OCI-LY3 (cell line): ENCODE data around the gene TRABD2A.

ENCODE experiments used
- EZH2phosphoT487 ChIP-seq: fragments of 200-600 bp; shearing (Covaris generic); IDR thresholded peaks from 2 replicates; pipeline ENCODE4 v1.6.1; 2018; ENCODE audit warnings: antibody characterized with exemption, mixed run types, low read depth
- TF ChIP-seq, protein P1 (sequence below): fragments of 200-600, 300-600 bp; sonication (generic); IDR thresholded peaks from 2 replicates; pipeline ENCODE4 v1.5.1; 2014; ENCODE audit warnings: antibody characterized with exemption, low read length, low read depth

DNA sequence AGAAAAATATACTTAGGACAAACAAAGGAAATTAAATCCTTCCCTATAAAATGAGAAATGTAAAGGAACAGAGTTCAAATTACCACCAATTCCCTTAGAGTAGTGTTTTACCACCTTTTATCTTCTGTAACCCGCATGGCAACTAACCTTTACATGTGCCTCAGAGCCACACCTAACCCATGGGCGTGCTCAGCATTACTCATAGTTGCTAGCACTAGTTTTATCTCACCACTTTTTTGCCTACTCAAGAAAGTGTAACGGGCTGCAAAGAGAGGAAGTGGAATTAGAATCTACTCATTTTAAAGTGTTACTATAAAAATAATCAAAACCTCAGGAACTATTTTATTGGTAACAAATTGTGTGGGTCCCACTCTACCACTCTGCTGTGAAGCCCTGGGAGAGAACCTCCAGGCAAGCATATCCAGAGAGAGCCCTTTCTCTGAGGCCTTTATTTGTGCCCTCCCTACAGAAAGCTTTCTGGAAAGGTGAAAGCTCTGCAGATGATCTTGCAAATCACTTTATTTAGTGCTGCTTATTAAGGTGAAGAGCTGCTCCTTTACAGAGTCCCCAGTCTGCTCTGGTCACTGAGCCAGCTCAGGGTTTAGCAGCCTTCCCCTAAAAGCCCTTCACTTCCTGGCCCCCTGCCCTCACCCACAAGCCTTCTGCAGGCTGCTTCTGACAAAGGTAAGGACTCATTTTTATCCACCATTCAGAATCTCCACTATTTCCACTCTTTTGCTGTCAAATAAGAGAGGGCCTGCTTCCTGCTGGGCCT lies 98.8 kb downstream of the TRABD2A start:
- TF ChIP-seq, protein P1, sequence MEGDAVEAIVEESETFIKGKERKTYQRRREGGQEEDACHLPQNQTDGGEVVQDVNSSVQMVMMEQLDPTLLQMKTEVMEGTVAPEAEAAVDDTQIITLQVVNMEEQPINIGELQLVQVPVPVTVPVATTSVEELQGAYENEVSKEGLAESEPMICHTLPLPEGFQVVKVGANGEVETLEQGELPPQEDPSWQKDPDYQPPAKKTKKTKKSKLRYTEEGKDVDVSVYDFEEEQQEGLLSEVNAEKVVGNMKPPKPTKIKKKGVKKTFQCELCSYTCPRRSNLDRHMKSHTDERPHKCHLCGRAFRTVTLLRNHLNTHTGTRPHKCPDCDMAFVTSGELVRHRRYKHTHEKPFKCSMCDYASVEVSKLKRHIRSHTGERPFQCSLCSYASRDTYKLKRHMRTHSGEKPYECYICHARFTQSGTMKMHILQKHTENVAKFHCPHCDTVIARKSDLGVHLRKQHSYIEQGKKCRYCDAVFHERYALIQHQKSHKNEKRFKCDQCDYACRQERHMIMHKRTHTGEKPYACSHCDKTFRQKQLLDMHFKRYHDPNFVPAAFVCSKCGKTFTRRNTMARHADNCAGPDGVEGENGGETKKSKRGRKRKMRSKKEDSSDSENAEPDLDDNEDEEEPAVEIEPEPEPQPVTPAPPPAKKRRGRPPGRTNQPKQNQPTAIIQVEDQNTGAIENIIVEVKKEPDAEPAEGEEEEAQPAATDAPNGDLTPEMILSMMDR: no peak
- TF ChIP-seq EZH2phosphoT487: no peak
